GM18868 (cell line): ENCODE results near the gene SIPA1L2.

ENCODE experiments used
- ATAC-seq: cut with Tn5 transposase; IDR thresholded peaks from one replicate; pipeline ENCODE4 v1.9.1; 2021; ENCODE audit warnings: mild to moderate bottlenecking, moderate library complexity; ENCODE audit not compliant: unreplicated experiment

SIPA1L2 gene

DNA sequence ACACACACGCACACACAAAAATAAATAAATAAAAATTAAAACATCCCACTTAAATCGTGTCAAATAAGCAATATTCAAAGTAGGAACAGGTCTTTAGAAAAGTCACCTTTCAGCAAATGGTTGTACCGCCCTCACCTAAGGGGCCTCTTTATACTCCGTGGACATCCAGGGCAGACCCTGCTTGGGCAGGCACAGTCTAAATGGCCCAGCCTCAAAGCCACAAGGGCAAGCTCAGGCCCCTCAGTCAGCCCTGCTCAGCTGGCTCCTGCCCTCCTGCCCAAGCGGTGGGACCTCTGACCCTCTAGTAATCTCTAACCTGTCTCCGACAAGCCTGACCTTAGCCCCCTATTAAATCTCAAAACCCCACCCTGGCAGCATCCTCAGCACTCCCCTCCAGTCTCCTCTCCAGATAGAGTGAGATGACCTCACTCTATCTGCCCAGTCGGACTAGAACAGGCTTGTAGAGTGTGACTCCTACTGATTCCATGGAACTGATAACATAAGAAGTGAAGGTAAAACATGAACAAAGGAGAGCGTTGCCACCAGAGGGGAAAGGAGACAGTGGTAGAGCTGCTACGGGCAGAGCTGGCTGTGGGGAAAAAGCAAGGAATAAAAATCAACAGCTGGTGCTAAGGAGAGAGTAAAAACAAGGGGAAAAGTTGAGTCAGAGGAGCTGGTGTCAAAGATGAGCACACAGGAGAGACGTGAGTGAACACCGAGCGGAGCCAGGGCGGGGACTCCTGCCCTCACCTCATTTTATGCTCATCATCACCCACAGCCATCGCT, 36.0 kb downstream of the SIPA1L2 start:
- no peak for ATAC-seq

DNA sequence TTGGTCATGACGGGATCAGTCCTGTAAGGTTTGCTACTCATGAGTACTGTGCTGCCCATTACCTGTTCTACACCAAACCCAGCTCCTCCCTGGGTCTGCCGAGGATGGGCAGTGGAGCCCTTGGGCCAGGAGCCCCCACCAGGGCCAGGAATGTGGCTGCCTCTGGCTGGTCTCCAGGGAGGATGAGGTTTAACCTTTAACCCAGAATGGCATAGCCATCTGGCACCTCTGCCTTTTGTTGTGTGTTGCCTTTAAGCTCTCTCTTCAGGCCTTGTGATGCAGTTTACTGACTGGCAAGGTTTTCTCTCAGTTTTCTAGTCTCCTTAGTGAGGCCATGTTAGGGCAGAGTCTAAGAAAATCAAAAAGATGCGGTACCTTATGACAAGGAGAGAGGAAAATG, 38.6 kb downstream of the SIPA1L2 start:
- ATAC-seq = no peak

DNA sequence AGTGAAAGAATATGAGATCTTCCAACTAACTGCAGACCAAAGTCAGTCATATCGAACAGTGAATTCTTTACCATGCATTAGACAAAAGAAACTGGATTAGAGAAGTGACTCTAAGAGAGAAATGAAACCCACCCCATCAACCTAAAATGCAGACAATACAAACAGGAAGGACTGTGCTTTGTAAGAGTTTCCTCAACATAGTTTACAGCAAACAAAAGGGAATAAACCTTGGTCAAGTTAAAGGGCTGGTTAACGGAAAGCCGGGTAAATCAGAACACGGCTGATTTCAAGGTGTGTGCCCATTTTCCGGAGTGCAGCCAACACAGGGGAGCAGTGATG, 39.2 kb downstream of the SIPA1L2 start:
- ATAC-seq = peak; percentile 88

DNA sequence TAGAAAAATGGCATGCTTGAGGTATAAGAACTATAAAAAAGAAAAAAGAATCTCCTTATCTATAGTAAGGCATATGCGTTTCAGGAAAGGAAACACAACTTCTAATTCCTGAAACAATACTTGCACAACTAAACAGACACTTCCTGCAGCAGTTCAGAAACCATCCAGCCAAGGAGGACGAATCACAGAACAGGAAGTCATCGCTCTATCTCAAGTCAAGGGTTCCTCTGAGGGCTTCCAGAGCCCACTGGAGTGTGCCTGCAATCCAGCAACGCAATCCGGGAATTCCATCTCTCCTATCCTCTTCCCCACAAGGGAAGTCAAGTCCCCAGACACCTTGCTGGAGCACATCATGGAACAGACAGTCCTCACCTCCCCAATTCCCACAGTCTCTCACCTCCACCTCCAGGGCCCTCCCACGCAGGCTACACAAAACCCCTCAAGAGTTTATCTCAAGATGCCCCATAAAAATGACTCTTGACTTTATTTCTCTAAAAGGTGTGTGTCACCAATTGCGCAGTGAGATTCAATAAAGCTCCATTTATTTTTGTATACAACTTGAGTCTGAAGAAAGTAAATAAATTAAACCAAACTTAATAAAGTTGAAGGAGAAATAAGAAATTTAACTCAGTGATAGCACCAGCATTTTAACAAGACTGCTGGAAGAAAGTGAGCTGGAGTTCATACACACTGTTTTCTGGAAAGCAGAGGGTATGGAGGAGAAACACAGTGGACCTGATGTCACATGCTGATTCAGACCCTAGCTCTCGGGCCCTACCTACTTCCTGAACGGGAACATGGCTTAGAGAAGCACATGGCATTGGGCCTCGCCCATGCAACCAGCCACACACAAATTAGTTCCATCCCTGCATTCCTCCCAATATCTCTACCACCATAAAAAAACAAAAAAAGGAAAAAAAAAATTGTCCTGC, 39.9 kb downstream of the SIPA1L2 start:
- peak; percentile 31 for ATAC-seq

DNA sequence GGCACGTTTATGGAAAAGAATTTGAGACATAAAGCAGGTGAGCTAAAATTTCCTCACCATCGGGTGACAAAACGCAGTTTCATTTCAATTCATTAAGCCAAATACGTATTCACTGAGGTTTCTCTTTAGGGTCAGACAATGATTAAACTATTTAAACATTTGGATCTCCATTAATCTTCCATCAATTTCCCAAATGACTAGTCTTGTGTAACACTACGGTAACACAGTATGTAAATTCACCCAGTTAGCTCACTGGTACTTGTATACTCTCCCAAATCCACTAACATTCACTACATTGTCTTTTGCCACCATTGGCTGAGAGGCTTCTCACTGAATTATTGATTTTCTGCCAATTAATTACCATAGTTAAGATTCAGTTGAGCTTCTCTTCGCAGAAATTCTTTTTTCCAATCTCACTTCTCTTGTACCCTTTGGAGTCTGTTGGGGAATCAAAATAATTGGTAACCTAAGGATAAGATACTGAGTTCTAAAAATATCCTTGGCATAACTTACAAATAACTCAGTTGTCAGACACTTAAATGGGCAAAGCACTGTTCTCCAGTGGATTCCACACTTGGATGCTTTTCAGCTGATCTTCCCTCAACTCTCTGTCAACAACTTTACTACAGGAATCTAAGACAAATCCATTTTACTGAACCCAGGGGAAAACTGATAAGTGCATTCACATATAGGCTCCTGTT, 40.7 kb downstream of the SIPA1L2 start:
- no peak for ATAC-seq

DNA sequence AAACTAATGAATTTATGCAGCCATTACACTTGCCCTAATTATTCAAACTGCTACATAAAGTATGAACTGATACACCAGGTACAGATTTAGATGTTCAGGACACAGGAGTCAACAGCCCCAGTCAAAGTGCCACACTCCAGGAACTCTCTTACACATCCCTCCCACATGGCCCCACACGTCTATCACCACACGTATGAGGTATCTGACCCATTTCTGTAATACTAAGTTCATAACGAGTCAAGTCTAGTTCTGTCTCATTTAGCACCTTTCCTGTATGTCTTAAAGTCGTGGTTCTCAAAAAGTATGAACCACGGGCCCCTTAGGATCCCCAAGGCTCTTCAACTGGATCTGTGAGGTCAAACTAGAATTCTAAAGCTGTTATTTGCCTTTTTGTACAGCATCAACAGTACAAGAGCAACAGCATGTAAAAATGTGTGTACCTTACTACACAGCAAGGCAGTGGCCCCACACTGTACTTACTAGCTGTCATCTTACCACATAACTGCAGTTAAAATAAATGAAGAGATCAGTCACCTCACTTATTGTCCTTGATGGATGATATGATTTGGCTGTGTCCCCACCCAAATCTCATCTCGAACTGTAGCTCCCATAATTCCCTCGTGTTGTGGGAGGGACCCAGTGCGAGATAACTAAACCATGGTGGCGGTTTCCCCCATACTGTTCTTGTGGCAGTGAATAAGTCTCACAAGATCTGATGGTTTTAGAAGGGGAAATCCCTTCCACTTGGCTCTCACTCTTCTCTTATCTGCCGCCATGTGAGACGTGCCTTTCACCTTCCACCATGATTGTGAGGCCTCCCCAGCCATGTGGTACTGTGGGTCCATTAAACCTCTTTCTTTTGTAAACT, 42.6 kb downstream of the SIPA1L2 start:
- no peak for ATAC-seq

DNA sequence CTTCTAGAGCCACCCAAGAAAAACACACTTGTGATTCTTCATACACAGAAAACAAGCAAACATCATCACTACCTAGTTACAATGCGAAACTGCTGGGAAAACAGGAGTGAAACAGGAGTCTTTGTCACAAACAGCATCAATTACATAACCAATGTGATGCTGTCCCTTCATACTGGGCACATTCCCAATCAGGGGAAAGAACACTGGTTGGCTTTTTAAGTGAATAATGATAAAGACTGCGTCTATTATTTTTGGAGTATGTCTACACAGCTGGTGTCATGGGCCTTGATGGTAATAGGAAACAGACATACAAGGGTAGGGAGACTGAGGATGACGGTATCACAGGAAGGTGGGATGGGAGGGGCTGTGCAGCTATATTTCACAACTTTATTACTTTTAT, 43.3 kb downstream of the SIPA1L2 start:
- ATAC-seq = no peak

DNA sequence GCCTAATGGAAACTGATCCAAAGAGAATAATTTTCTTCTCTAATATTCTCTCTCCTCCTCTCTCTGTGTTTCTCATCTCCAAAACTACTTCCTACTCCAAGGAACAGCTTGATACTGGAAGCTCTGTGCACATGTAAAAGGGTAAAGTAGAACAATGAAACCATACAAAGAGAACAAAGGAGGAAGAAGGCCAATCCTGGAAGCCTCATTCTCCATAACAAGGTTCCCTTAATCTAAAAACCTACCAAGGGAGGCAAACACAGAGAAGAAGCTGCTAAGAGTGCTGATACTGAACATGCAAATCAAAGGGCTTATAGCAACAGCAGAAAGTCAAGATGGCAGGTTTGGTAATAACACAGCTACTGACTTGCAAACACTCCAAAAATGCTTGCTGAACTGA, 44.4 kb downstream of the SIPA1L2 start:
- ATAC-seq = no peak

DNA sequence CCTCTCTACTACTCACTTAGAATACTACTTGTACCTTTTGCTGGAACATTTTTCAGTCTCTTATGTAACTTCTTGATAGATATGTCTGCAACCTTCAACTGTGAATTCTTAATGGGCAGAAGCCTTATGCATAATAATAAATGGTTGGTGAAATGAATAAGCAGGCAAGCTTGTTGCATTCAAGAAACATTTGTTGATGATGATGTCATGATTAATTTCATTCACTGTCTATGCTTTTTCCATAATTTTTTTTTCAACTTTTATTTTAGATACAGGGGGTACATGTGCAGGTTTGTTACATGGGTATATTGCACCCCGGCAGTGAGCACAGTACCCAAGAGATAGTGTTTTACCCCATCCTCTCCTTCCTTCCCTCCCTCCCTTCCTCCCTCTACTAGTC, 48.0 kb downstream of the SIPA1L2 start:
- ATAC-seq = no peak
